GM20000 (cell line): ENCODE data around the gene RPGRIP1.
A peak's percentile ranks its signal among the peaks of the same experiment; 100 is the strongest.
"Not testable (repeated sequence)": the region's sequence is repeated elsewhere in the genome, so short reads cannot be mapped to it uniquely, and the experiment has no call there.

Source experiments
- DNase-seq: peaks from one replicate; pipeline ENCODE4 v3.0.0; 2012; ENCODE audit warnings: low spot score
- TF ChIP-seq, protein P1 (sequence below): IDR thresholded peaks from 2 replicates; pipeline ENCODE4 v1.5.1; 2012; ENCODE audit warnings: mild to moderate bottlenecking, control low read depth; ENCODE audit errors: extremely low read depth, missing control alignments

Gene RPGRIP1

GRCh38 chr14:21269252-21270046, 10.4 kb upstream of the RPGRIP1 start, which contains the start of gene HNRNPC:
Gene HNRNPC, minus strand, starts transcription at chr14:21269442. Its CDS starts 35,249 bp downstream, at chr14:21234193.
- TF ChIP-seq, protein P1, sequence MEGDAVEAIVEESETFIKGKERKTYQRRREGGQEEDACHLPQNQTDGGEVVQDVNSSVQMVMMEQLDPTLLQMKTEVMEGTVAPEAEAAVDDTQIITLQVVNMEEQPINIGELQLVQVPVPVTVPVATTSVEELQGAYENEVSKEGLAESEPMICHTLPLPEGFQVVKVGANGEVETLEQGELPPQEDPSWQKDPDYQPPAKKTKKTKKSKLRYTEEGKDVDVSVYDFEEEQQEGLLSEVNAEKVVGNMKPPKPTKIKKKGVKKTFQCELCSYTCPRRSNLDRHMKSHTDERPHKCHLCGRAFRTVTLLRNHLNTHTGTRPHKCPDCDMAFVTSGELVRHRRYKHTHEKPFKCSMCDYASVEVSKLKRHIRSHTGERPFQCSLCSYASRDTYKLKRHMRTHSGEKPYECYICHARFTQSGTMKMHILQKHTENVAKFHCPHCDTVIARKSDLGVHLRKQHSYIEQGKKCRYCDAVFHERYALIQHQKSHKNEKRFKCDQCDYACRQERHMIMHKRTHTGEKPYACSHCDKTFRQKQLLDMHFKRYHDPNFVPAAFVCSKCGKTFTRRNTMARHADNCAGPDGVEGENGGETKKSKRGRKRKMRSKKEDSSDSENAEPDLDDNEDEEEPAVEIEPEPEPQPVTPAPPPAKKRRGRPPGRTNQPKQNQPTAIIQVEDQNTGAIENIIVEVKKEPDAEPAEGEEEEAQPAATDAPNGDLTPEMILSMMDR, result no peak
- DNase-seq, result peak; percentile 92

DNA sequence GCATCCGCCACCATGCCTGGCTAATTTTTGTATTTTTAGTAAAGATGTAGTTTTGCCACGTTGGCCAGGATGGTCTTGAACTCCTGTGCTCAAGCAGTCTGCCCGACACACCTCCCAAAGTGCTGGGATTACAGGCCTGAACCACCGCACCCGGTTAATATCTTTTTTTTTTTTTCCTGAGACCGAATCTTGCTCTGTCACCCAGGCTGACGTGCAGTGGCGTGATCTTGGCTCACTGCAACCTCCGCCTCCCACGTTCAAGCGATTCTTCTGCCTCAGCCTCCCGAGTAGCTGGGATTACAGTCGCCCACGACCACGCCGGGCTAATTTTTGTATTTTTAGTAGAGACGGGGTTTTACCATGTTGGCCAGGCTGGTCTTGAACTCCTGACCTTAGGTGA, 7.2 kb upstream of the RPGRIP1 start:
- DNase-seq, result not testable (repeated sequence)

DNA sequence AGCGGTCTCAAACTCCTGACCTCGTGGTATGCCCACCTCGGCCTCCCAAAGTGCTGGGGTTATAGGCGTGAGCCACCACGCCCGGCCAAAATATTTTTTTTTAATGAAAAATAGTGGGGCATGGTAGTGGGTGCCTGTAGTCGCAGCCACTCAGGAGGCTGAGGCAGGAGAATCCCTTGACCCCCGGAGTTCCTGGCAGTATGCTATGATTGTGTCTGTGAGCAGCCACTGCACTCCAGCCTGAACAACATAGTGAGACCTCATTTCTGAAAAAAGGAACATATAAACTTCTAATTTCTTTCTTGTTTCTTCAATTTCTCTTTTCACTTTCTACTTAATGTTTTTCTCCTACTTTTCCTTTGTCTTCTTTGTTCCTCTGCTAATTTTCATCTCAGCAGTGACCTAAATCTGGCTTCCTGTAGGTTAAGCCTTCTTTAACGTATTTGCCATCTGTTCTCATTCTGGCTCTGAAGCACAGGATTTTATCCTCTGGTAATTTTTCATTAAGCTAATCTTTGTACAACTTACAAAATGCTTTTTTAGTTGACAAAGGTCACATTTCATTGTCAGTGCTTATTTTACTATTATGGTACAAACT, 4.5 kb upstream of the RPGRIP1 start:
- DNase-seq, result no peak
- TF ChIP-seq, protein P1, result no peak

DNA sequence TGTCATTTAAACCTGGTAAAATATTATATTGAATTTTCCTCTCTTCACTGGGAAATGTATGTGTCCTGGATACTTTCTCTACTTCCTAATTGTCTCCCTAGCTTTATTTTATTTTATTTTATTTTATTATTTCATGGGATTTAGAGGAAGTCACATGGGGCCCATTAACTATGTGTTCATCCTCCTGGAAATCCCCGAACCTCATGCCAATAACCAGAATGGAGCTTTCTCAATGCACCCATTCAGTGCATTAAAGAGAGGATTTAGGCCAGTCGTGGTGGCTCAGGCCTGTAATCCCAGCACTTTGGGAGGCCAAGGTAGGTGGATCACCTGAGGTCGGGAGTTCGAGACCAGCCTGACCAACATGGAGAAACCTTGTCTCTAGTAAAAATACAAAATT, 1.3 kb upstream of the RPGRIP1 start:
- TF ChIP-seq, protein P1, result no peak
- DNase-seq, result no peak

GRCh38 chr14:21281917-21282316, 2.0 kb downstream of the RPGRIP1 start:
- DNase-seq, result not testable (repeated sequence)

- DNase-seq, result not testable (repeated sequence)
Observed at GRCh38 chr14:21286516-21286915, 6.6 kb downstream of the RPGRIP1 start.

DNA sequence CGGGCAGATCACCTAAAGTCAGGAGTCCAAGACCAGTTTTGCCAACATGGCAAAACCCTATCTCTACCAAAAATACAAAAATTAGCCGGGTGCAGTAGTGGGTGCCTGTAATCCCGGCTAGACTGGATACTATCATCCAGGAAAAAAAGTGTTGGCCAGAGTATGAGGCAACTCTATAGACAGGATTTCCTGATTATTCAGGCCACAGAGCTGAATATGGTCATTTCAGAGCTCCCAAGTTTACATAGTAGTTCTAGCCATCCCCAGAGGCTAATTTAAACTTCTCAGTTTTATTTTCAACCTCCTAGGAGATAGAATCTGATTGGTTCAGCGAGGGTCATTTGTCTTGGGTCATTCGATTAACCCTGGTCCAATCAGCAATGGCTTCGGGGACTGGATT, 7.3 kb downstream of the RPGRIP1 start:
- no peak for DNase-seq
- TF ChIP-seq, protein P1, result no peak

GRCh38 chr14:21294026-21294425, 14.1 kb downstream of the RPGRIP1 start:
- not testable (repeated sequence) for DNase-seq

DNA sequence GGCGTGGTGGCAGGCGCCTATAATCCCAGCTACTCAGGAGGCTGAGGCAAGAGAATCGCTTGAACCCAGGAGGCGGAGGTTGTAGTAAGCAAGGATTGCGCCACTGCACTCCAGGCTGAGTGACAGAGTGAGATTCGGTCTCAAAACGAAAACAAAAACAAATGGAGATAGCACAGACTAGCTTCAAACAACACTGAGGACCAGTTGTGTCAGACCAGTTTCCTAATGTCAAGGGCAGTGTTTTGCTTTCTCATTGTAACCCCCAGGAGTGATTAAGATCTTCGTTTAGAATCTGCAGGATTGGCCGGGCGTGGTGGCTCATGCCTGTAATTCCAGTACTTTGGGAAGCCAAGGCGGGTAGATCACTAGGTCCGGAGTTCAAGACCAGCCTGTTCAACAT, 18.5 kb downstream of the RPGRIP1 start:
- DNase-seq, result no peak

More for the DNA sequence above, 18.5 kb downstream of the RPGRIP1 start:
- TF ChIP-seq, protein P1, result no peak
